ACHN (cell line): ENCODE data around the gene CREBL2.
A peak's percentile ranks its signal among the peaks of the same experiment; 100 is the strongest.
"Not testable (repeated sequence)": the region's sequence is repeated elsewhere in the genome, so short reads cannot be mapped to it uniquely, and the experiment has no call there.

Source experiments
- DNase-seq: peaks from one replicate; pipeline ENCODE4 v3.0.0-alpha.2; 2015
- in situ Hi-C: cut with HindIII; loops from 2 replicates; pipeline ENCODE4 v1.10.0; 2017; ENCODE audit warnings: low sequenced_read_pairs, low pct_ligation_motif_present, low pct_unique_long_range_greater_than_20kb

CREBL2 gene, protein sequence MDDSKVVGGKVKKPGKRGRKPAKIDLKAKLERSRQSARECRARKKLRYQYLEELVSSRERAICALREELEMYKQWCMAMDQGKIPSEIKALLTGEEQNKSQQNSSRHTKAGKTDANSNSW

DNA sequence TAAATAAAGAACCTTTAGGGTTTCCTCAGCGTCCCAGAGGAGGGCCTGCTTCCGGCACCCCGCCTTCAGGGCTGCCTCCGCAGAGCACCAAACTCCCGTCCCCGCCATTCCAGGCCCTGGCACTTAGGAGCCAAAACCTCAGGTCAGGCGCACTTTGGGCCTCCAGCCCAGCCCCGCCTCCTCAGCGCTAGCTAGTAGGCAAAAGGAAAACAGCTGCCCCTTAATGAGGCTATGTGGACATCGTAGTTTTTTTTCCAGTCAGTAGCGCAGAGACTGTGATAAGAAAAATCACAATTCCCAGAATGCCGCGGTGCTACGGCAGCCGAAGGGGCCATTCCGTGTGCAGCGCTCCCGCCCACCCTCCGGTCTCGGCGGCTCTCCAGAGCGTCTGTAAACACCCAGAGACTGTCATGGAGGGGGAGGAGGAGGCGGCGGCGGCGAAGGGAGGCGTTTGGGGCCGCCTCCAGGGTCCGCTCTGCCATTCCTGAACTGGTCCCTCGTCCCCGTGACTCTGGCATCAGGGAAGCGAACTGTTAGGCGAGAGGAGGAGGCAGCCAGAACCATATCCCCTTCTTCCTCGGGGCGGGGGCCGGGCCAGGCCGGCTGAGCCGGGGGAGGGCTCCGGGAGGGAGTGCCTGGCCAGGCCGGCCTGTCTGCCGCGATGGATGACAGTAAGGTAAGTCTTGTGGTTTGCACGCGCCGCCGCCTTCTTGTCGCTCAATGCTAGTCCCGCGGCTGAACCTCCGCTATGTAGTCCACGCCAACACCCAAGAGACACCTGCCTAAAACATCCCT lies at the start of gene CREBL2:
Gene CREBL2, plus strand, starts transcription at position 365 of the 795 bp plus-strand sequence. Its CDS starts 297 bp downstream, at position 662.
- DNase-seq = peak; percentile 99
- in situ Hi-C loops = no loop called here

DNA sequence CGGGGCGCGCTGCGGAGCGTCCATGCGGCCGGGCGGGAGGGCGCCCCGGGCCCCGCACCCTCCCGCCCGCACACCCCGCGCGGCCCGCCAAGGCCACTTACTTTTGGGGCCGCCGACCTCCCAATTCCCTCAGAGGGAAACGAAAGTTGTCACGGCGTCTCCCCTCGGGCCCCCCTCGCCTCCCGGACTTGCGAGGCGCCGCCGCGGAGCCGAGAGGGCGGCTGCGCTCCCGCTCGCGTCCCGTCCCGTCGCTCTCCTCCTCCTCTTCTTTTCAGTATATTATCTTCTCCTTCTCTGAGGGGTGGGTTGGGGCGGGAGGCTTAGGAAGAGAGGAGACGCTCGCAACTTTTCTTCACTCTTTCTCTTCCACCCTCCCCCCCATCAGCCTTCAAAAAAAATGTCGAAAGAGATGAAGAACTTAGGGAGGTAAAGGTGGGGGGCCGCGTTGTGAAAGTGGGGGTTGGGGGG lies 49.6 kb upstream of the CREBL2 start:
- DNase-seq = peak; percentile 48
- in situ Hi-C loops = no loop called here

DNA sequence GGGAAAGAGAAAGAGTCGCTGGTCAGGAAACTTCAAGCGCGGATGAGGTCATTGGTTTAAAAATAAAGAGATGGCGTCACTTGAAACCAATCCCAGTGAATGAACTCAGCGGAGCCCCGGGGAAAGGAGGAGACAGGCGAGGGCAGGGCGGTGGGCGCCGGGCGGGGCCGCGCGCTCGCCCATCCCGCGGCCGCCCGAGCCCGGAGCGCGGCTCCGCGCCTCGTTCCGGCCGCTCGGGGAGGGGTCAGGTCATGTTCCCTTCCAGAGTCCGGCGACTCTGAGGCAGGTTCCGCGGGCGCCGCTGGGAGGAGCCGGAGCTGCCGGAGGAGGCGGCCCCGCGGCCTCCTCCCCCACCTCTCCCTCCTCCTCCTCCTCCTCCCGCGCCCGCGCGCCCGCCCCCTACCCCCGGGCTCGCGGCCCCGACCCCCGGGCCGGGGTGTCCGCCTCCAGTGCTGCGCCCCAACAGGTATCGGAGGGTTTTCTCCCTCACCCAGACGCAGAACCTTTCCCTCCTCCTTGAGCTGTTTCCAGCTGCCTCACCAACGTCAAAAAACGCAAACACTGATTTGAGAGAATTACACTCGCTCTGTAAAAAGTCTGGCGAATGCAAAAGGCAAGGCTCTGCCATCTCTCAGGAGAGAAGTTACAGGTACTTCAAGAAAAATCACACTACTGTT lies 49.0 kb upstream of the CREBL2 start, which contains the start of gene DUSP16:
Gene DUSP16, minus strand, starts transcription at position 279 of the 677 bp plus-strand sequence. CDS start 41,765 bp downstream, outside the sequence.
- DNase-seq = peak; percentile 99
- in situ Hi-C loops = no loop called here

DNA sequence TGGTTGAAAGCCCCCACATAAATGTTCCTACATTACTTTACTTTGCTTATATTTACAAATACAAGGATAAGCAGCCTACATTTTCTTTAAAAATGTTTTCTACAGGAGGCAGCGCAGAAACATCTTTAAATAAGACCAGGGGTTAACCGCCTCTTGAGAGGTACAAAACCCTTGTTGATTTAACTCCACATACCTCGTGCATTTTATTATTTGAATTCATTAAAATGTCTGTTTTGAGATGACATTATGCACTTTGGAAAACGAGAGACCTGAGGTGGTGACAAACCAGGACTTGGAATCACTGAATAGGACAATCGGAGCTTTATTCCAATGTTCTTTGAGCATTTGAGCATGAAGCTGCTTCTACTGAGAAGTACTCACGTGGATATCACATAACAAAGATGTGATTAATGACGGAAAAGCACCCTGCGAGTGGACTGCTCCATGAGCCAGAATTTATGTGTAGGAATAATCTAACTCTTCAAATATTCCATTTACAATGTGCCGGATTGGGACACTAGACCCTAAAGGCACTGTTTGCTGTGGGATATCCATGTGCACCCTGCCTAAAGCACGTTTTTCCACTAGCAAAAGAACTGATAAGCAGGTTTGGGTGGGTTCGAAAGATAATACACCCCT lies 48.3 kb upstream of the CREBL2 start:
- DNase-seq = peak; percentile 36
- in situ Hi-C loops = no loop called here

DNA sequence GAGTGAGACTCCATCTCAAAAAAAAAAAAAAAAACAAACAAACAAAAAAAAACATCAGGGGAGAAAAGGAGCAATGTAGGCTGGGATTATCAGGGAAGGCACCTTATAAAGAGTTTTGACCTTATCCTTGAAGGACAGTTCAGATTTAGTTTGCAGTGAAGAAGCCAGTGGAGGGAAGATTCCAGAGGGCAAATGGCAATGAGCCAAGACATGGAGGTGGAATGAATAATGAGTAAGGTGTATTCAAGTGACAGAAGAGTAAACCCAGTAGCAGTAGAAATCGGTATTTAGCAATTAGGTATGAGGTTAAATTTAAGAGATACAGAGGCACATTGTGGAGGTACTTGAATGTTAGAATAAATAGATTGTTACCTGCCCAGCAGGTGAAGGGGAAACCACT lies 46.8 kb upstream of the CREBL2 start:
- in situ Hi-C loops = no loop called here
- no peak for DNase-seq

DNA sequence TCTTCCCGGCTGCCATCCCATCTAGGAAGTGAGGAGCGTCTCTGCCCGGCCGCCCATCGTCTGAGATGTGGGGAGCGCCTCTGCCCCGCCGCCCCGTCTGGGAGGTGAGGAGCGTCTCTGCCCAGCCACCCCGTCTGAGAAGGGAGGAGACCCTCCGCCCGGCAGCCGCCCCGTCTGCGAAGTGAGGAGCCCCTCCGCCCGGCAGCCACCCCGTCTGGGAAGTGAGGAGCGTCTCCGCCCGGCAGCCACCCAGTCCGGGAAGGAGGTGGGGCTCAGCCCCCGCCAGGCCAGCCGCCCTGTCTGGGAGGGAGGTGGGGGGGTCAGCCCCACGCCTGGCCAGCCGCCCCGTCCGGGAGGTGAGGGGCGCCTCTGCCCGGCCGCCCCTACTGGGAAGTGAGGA lies 45.7 kb upstream of the CREBL2 start:
- DNase-seq, in situ Hi-C loops: not testable (repeated sequence)

DNA sequence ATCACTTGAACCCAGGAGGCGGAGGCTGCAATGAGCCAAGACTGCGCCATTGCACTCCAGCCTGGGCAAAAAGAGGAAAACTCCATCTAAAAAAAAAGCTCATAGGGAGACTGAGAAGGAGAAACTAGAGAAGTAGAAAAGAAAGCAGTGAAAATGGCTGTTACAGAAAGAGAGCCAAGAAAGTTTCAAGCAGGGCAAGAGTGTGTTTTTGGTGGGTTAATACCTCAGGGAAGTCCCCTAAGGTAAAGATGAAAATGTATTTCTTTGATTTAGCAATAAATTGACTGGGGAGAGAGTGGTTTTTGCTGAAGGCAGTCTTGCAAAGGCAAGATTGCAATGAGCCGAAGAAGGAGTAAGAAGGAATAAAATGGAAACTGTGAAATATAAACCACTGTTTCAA lies 39.0 kb upstream of the CREBL2 start:
- DNase-seq = no peak
- in situ Hi-C loops = no loop called here

DNA sequence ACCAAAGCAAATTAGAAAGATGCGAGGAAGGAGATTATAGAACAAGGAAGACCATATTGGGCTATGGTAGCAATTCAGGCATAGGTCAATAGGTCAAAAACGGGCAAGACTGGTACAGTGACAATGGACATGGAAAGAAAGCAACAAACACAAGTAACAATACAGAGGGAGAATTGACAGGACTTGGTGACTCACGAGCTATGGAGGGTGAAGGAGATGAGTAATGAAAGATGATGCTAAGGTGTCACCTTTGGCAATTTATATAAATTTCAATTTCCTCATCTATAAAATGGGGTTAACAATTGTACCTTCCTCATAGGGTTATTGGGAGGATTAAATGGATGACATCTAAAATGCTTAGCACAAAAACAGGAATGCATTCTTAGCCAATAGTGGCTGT lies 33.9 kb upstream of the CREBL2 start:
- no peak for DNase-seq
- in situ Hi-C loops = no loop called here

DNA sequence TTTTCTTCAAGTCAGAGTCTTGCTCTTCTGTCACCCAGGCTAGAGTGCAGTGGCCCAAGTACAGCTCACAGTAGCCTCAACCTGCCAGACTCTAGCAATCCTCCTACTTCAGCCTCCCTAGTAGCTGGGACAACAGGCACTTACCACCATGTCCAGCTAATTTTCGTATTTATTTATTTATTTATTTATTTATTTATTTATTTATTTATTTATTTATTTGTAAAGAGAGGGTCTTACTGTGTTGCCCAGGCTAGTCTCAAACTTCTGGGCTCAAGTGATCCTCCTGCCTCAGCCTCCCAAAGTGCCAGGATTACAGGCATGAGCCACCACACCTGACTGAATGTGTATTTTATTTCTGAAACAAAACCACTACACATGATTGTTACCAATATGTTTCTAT lies 31.0 kb upstream of the CREBL2 start:
- DNase-seq, in situ Hi-C loops: not testable (repeated sequence)

DNA sequence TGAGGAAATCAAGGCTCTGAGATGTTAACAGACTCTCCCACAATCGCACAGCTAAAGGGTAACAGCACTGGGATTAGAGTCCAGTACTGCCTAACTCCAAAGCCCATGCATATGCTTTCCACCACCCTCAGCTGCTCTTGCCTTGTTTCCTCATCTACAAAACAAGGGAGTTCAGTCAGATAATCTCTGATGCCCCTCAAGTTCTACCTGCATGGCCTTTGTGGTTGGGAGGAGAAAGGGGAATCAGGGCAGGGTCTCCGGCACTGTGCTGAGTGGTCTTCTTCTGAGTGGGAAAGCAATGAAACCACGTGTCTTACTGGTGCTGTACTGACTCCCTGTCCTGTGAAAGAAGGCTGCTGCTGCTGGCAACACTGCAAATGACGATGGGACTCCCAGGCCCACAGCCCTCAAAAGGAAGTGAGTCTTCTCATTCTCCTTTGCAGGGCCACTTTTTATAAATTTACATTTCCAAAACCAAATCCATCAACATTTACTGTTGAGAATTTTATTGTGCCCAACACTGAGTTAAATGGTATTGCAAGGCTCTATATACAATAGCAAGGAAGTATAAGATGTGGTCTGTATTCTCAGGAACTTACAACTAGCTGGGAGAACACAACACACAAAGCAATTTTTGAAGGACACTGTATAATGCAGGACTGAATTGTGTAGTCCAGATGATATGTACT lies 29.3 kb upstream of the CREBL2 start:
- in situ Hi-C loops = no loop called here
- no peak for DNase-seq

DNA sequence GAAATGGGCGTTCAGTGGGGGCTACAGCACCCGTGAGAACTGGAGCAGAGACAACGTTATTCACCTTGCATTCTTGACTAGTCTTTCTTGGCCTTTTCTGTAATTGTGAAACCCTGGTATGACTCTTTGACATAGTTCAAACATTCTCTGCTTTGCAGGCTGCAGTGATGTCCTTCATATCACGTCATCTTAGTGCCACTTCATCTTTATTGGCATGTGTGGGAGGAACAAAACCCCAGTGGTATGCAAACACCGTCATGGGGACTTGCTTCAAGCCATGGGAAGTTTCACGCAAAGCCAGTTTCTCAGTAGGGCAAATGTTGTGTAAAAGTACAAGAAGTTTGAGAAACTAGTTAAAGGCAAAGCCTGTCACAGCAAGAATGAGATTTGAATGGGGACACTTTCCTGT lies 28.8 kb upstream of the CREBL2 start:
- in situ Hi-C loops = no loop called here
- DNase-seq = no peak

DNA sequence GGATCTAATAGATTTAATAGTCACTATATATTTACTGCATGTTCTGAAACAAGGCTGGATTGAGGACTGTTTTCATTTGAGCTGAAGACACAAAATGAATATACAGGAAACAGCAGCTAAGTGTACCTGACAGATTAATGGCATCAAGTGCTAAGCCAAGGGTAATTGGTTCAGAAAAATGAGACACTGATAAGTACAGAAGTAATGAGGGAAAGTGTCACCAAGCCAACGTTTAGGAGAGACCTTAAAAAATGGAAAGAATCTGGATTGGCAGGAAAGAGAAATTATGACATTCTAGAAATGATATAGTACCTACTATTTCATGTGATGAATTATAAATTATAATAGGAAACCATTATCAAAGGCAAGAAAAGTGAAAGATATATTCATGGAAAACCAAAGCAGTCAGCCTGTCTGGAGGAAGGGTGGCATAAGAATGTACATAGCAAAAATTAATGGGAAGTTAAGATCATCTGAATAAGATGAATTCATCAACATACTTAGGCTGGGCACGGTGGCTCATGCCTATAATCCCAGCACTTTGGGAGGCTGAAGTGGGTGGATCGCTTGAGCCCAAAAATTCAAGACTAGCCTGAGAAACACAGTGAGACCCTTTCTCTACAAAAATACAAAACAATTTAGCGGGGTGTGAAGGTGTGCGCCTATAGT lies 28.0 kb upstream of the CREBL2 start:
- DNase-seq = no peak
- in situ Hi-C loops = no loop called here

DNA sequence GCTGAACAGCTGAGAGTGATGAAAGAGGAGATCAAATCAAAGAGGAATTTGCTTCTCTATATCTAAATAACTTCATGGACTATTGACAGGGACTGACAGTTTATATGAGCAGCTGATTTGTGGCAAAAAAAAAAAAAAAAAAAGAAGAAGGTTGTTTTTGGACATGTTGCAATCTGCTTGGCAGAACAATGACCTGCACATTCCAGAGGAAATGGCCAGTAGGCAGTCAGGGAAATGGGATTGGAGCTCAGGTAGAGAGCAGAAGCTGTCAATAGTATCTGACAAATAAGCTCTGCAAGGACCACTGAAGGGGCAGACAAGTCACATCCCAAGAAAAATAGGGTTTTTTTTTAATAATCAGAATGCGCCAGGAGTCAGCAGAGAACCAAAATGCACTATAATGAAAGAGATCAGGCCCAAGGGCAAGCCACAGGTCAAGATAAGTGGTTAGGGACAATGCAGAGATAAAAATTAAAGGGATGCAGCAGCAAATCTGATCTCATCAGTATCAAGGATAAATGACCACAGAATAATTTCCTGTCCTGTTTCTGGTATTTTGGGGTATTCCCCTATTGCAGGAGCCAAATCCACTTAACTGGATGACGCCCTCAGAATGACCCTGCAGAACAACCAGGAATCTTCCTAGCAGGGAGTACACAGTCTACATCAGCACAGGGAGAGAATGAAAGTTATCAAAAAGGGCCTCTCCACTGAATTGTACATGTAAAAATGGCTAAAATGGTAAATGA lies 26.4 kb upstream of the CREBL2 start:
- in situ Hi-C loops = no loop called here

DNA sequence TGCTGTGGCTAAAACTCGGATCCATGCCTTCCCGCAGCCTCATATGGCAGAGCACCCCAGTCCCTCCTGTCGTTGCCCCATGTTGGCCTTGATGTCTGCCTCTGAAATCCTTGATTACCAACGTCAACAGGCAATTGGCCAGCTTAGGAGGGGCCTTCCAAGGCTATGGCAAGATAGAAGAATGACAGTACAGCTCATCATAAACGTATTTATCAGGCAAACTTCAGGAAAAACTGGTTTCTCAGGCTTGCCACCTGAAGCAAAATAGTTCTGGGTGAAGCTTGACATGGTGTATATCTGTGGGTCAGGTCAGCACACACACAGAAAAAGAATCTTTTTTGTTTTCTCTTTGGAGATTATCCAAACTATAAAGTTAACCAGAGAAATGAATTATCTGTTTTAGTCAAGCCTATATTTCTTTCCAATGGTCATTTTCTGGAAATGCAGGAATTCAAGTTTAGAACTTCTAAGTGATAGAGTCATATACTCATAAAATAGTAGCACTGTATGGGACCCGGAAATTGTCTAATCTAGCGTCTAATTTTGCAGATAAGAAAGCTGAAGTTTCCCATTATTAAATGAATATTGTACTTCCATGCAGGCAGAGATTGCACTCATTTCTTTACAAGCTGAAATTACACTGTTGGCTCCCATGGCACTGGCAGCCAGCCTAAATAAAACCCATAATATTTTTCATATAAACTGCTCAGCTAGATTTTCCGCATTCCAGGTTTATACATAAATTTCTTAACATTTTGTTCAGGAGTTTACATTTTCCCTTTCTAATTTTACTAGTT lies 24.6 kb upstream of the CREBL2 start:
- no peak for DNase-seq
- in situ Hi-C loops = no loop called here

More for the DNA sequence above, 26.4 kb upstream of the CREBL2 start:
- DNase-seq = no peak

DNA sequence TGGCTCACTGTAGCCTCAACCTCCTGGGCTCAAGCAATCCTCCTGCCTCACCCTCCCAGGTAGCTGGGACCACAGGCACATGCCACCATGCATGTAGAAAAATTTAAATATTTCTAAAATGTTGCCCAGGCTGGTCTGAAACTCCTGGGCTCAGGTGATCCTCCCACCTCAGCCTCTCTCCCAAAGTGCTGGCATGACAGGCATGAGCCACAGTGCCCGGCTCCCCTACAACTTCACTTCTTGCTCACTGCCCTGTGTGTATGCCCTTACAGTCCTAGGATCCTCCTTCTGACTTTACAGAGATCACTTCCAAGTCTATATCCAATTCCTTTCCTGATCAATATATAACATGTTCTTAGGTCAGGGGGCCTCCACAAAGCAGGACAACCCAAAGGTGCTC lies 23.8 kb upstream of the CREBL2 start:
- in situ Hi-C loops = no loop called here
- DNase-seq = no peak

DNA sequence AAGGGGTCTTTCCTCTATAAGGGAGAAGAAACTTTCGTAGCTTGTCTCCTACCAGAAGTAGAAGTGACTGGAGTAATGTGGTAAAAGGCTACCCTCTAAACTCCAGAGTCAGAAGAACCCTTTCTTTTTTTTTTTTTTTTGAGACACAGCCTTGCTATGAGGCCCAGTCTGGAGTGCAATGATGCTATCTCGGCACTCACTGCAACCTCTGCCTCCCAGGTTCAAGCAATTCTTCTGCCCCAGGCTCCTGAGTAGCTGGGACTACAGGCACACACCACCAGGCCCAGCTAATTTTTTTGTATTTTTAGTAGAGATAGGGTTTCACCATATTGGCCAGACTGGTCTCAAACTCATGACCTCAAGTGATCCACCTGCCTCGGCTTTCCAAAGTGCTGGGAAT lies 23.2 kb upstream of the CREBL2 start:
- in situ Hi-C loops, DNase-seq: not testable (repeated sequence)

DNA sequence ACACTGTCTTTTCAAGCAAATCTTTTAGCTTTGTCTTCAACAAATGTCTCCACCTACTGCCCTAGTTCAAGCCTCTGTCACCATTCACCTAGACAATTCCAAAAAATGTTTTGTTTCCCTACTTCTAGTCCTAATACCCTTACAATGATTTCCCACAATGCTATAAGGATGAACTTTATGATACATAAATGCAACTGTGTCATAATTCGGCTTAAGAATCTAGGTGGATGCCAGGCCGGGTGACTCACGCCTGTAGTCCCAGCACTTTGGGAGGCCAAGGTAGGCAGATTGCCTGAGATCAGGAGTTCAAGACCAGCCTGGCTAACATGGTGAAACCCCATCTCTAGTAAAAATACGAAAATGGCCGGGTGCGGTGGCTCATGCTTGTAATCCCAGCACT lies 20.7 kb upstream of the CREBL2 start:
- in situ Hi-C loops = no loop called here
- DNase-seq = no peak
